Hepatocyte (in vitro differentiated cells): ENCODE measurements around the gene ZNF79.

Experiments used
- EZH2 ChIP-seq: fragments of 200-600 bp; sonication (generic); IDR thresholded peaks from 2 replicates; pipeline ENCODE4 v1.6.1; 2016; ENCODE audit warnings: antibody characterized with exemption, mild to moderate bottlenecking, borderline replicate concordance
- TF ChIP-seq, protein P1 (sequence below): fragments of 200-600 bp; sonication (generic); IDR thresholded peaks from 2 replicates; pipeline ENCODE4 v1.5.1; 2016; ENCODE audit warnings: antibody characterized with exemption, mild to moderate bottlenecking; ENCODE audit not compliant: poor library complexity

DNA sequence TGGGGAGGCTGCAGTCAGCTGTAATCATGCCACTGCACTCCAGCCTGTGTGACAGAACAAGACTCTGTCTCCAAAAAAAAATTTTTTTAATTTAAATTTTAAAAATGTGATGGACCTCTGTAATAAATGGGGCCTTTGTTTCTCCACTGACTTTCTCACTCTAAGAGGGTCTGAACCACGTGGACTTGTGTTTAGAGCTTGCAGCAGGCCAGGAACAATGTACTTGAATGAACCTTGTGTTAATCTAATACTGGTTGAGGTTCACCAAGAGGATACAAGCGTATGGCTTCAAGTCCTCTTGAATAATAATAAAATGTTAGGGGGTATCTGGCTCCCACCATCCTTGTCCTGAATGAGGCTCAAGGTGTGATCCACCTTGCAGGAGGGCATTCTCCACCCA is 41.6 kb upstream of the ZNF79 start:
- TF ChIP-seq, protein P1, sequence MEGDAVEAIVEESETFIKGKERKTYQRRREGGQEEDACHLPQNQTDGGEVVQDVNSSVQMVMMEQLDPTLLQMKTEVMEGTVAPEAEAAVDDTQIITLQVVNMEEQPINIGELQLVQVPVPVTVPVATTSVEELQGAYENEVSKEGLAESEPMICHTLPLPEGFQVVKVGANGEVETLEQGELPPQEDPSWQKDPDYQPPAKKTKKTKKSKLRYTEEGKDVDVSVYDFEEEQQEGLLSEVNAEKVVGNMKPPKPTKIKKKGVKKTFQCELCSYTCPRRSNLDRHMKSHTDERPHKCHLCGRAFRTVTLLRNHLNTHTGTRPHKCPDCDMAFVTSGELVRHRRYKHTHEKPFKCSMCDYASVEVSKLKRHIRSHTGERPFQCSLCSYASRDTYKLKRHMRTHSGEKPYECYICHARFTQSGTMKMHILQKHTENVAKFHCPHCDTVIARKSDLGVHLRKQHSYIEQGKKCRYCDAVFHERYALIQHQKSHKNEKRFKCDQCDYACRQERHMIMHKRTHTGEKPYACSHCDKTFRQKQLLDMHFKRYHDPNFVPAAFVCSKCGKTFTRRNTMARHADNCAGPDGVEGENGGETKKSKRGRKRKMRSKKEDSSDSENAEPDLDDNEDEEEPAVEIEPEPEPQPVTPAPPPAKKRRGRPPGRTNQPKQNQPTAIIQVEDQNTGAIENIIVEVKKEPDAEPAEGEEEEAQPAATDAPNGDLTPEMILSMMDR = no peak
- no peak for TF ChIP-seq EZH2
